GM12878 (cell line): ENCODE data around the gene GID8. TPM values are rescaled to one million over a fixed set of nuclear protein-coding genes. Genes with fewer than 3 reads are reported as not detected.

Source experiments
- ATAC-seq: fragments of 200-7000 bp; cut with Tn5 transposase; 3 replicates; pipeline ENCODE4 v1.9.1; 2020; ENCODE audit warnings: mild to moderate bottlenecking, moderate library complexity
- BruUV-seq: library from RNA; stranded (reverse); fragments of 400-500 nt; replicated peaks from 2 replicates; lab custom pipeline; 2021; lab: Mats Ljungman, UMichigan
- CTCF ChIA-PET: fragments of 300-600 bp; sonication (Branson Sonifier 250); formaldehyde crosslinking; extraction: SDS; loops from one replicate; lab custom pipeline; 2021; ENCODE audit warnings: inconsistent platforms; lab: Yijun Ruan, JAX
- POLR2A ChIA-PET: fragments of 350-600 bp; formaldehyde crosslinking; extraction: SDS; loops from one replicate; lab custom pipeline; 2021; ENCODE audit warnings: inconsistent platforms; lab: Charles Lee
- RAD21 ChIA-PET: fragments of 300-600 bp; sonication (Branson Sonifier 250); formaldehyde crosslinking; loops from one replicate; lab custom pipeline; 2023; ENCODE audit warnings: antibody characterized with exemption; ENCODE audit not compliant: unreplicated experiment; lab: Charles Lee
- SMC1A ChIA-PET: fragments of 300-600 bp; sonication (Branson Sonifier 250); formaldehyde crosslinking; loops from one replicate; lab custom pipeline; 2023; ENCODE audit not compliant: unreplicated experiment, uncharacterized antibody; lab: Charles Lee
- DNase-seq: peaks from one replicate; pipeline ENCODE4 v3.0.0-alpha.2; 2011; ENCODE audit warnings: low read depth, low spot score
- FAIRE-seq: peaks from 3 replicates; lab custom pipeline; 2011; peaks lifted over from hg19 to GRCh38; lab: Jason Lieb, UNC
- H2AFZ ChIP-seq: 2 replicates; pipeline ENCODE4 v1.6.0; 2011; ENCODE audit warnings: low read depth, low read length, control low read depth; ENCODE audit not compliant: control insufficient read depth
- H3K27ac ChIP-seq: 2 replicates; pipeline ENCODE4 v1.5.1; 2011; ENCODE audit warnings: control low read depth; ENCODE audit not compliant: control insufficient read depth, insufficient read depth
- H3K27me3 ChIP-seq, 2 experiments: replicated peaks in 1 of 2; 2 replicates each; pipeline versions ENCODE4 v1.6.0 to v1.6.1; 2011; ENCODE audit warnings: low read length in 1 of 2; ENCODE audit not compliant: control insufficient read depth in 2 of 2, insufficient read depth in 2 of 2
- H3K36me3 ChIP-seq, 2 experiments: 2 replicates each; pipeline ENCODE4 v1.5.1; 2011; ENCODE audit warnings: low read length in 1 of 2; ENCODE audit not compliant: control insufficient read depth in 2 of 2, insufficient read depth in 2 of 2
- H3K4me1 ChIP-seq: 2 replicates; pipeline ENCODE4 v1.6.1; 2011; ENCODE audit warnings: mild to moderate bottlenecking, low read length, moderate library complexity, mixed read lengths; ENCODE audit not compliant: control insufficient read depth, insufficient read depth
- H3K4me2 ChIP-seq: 2 replicates; pipeline ENCODE4 v1.6.0; 2011; ENCODE audit warnings: control low read depth; ENCODE audit not compliant: control insufficient read depth, insufficient read depth
- H3K4me3 ChIP-seq: fragments of 200-600 bp; sonication (generic); 2 replicates; pipeline ENCODE4 v1.5.1; 2016
- H3K79me2 ChIP-seq: 2 replicates; pipeline ENCODE4 v1.6.0; 2011; ENCODE audit warnings: low read length; ENCODE audit not compliant: control insufficient read depth, insufficient read depth
- H3K9ac ChIP-seq: 2 replicates; pipeline ENCODE4 v1.8.0; 2011; ENCODE audit warnings: low read length, control low read depth, mixed read lengths; ENCODE audit not compliant: control insufficient read depth, insufficient read depth
- H3K9me3 ChIP-seq: replicated peaks from 3 replicates; pipeline ENCODE4 v1.5.1; 2011; ENCODE audit warnings: mild to moderate bottlenecking, low read length; ENCODE audit not compliant: control insufficient read depth, insufficient read depth
- H4K20me1 ChIP-seq: 2 replicates; pipeline ENCODE4 v1.6.0; 2011; ENCODE audit not compliant: control insufficient read depth, insufficient read depth
- ASH2L ChIP-seq: fragments of 300-600, 200-600 bp; sonication (generic); IDR thresholded peaks from 2 replicates; pipeline ENCODE4 v1.6.1; 2017; ENCODE audit warnings: low read depth, mild to moderate bottlenecking, borderline replicate concordance
- HDAC2 ChIP-seq: fragments of 200-600 bp; sonication (generic); IDR thresholded peaks from 2 replicates; pipeline ENCODE4 v1.6.1; 2017
- HDAC6 ChIP-seq: fragments of 200-600 bp; sonication (generic); IDR thresholded peaks from one replicate; pipeline ENCODE4 v1.8.0; 2017; ENCODE audit warnings: antibody characterized with exemption; ENCODE audit not compliant: unreplicated experiment
- IKZF1 ChIP-seq: fragments of 450-650 bp; conservative IDR thresholded peaks from 2 replicates; pipeline ENCODE4 v1.6.1; 2017; ENCODE audit warnings: antibody characterized with exemption, mild to moderate bottlenecking
- IKZF2 ChIP-seq, 2 experiments: fragments of 450-650 bp; IDR thresholded peaks; 2 replicates each; pipeline ENCODE4 v1.6.1; 2017; ENCODE audit warnings: mild to moderate bottlenecking in 2 of 2, moderate library complexity in 2 of 2
- MEF2A ChIP-seq: IDR thresholded peaks from 2 replicates; pipeline ENCODE4 v1.6.1; 2011; ENCODE audit warnings: low read depth, mild to moderate bottlenecking, low read length, moderate library complexity; ENCODE audit not compliant: insufficient read depth
- MEF2B ChIP-seq: fragments of 450-650 bp; IDR thresholded peaks from 2 replicates; pipeline ENCODE4 v1.6.1; 2018; ENCODE audit warnings: mild to moderate bottlenecking, moderate library complexity; ENCODE audit not compliant: partially characterized antibody, poor library complexity, severe bottlenecking
- MTA2 ChIP-seq: fragments of 450-650 bp; IDR thresholded peaks from 2 replicates; pipeline ENCODE4 v1.6.1; 2016; ENCODE audit warnings: low read depth, mild to moderate bottlenecking, moderate library complexity
- POLR2A ChIP-seq: IDR thresholded peaks from 2 replicates; pipeline ENCODE4 v1.6.1; 2011; ENCODE audit warnings: low read depth, mild to moderate bottlenecking, low read length
- SPI1 ChIP-seq: IDR thresholded peaks from 2 replicates; pipeline ENCODE4 v1.6.1; 2011; ENCODE audit warnings: low read depth, mild to moderate bottlenecking, low read length, moderate library complexity, borderline replicate concordance; ENCODE audit not compliant: insufficient read depth
- TAF1 ChIP-seq: IDR thresholded peaks from 2 replicates; pipeline ENCODE4 v1.6.1; 2011; ENCODE audit warnings: mild to moderate bottlenecking, low read depth, low read length, borderline replicate concordance
- WRNIP1 ChIP-seq: IDR thresholded peaks from 2 replicates; pipeline ENCODE4 v1.6.1; 2011; ENCODE audit warnings: low read depth, low read length, improper control_type of control experiment, borderline replicate concordance
- ZNF217 ChIP-seq: fragments of 450-650 bp; IDR thresholded peaks from 2 replicates; pipeline ENCODE4 v1.6.1; 2017; ENCODE audit warnings: antibody characterized with exemption, mild to moderate bottlenecking
- ZNF687 ChIP-seq: fragments of 450-650 bp; IDR thresholded peaks from 2 replicates; pipeline ENCODE4 v1.6.1; 2017; ENCODE audit warnings: mild to moderate bottlenecking, moderate library complexity
- WGBS: methylation state at CpG from one replicate; pipeline ENCODE4 v1.1.6; 2016; ENCODE audit warnings: low lambda C conversion rate; ENCODE audit not compliant: insufficient replicate concordance, insufficient coverage; ENCODE audit errors: missing lambda C conversion rate; 5-methylcytosine and 5-hydroxymethylcytosine counted together
- in situ Hi-C: fragments of 300-500 bp; cut with MboI; formaldehyde crosslinking; loops from 9 replicates; pipeline ENCODE4 v1.14.3; 2018; ENCODE audit warnings: mixed read lengths
- intact Hi-C: fragments of 100-400 bp; cut with micrococcal nuclease; formaldehyde crosslinking; loops from one replicate; pipeline ENCODE4 v1.14.2; 2022; ENCODE audit not compliant: unreplicated experiment
- polyA plus RNA-seq, 11 experiments: library from polyadenylated mRNA; depleted of rRNA in 4 of 11; unstranded in 6 of 11; stranded (reverse) in 5 of 11; fragments of >200 nt; fragmentation: Nextera tagmentation in 4 of 11; fragmentation: Illumina TruSeq in 1 of 11; extraction: Ambion mirVana in 4 of 11; extraction: Trizol in 1 of 11; gene quantifications; 1 replicate in 1 of 11; 2 replicates in 10 of 11; pipeline versions ENCODE4 v1.2.1 to v1.2.3, GENCODE V29; 2011 to 2016; ENCODE audit warnings: inconsistent platforms in 2 of 11, missing spikeins in 2 of 11, low read depth in 1 of 11
- total RNA-seq, 4 experiments: library from RNA; depleted of rRNA in 3 of 4; stranded (reverse); fragments of >200 nt in 3 of 4; fragmentation: Illumina TruSeq in 1 of 4; extraction: Trizol in 1 of 4; gene quantifications; 2 replicates each; pipeline versions ENCODE4 v1.2.1 to v1.2.3, GENCODE V29; 2013 to 2021

GID8 gene
- total and polyA plus RNA-seq, 10 of the 15 experiments (the other 5 are each of a cell fraction or from before 2014, with no cell fraction given), result 12.0 to 33.8 (median 22.2) TPM

DNA sequence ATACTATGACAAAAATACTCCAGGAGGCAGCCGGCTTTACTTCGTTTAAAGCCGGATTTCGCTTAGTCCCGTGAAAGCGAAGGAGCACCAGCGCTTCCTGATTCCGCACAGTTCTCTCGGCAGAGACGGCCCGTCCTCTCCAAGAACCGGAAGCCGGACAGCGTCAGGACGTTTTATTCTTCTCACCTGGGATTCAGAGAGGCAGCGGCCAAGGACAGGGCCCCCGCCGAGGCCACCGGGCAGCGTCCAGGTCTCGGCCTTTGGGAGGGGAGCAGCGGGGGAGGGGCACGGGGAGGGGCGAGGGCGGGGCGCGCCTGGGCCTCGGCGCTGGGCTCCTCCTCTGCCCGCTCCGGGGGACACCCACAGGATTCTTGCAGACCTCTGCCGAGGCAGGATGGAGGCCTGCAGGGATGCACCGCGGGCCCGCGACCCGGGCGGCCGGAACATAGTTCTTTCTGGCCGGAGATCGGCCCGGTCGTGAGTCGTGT lies 8.9 kb upstream of the GID8 start:
- H3K27me3 ChIP-seq, result no peaks in the 10 kb centered on the region
- no TSS peak for BruUV-seq
- ATAC-seq, result peak; percentile 64
- peak overlapping the region; percentile 73 for H3K4me3 ChIP-seq
- H3K79me2 ChIP-seq, result peaks cover 97% of the 10 kb centered on the region
- no peak for DNase-seq
- SMC1A ChIA-PET, result interaction anchor here (1.2 kb wide), 1 partner anchor 82 kb away, joined by 3 read pairs; no protein-coding TSS in a partner anchor
- TF ChIP-seq ZNF217, result no peak
- TF ChIP-seq POLR2A, result peak; percentile 51
- TF ChIP-seq MTA2, result no peak
- TF ChIP-seq IKZF2 (IDR thresholded peaks at IDR 0.05), result 0 out of 4 replicates have a peak, but pooled peaks of 1 of the 2 experiments have one; percentile 16
- peak; percentile 18; the same call in 1 of the 2 replicates for TF ChIP-seq SPI1
- peak; percentile 15; the same call in 1 of the 2 replicates for TF ChIP-seq IKZF1
- no peak for TF ChIP-seq MEF2A
- no peak for TF ChIP-seq ASH2L
- RAD21 ChIA-PET, result no interaction called here
- H4K20me1 ChIP-seq, result 0 out of 2 replicates have a peak, but pooled peaks cover 8% of the 10 kb centered on the region
- under 1% methylated on average over 29 of the region's 44 CpGs for WGBS
- no peaks in the 10 kb centered on the region for H3K9me3 ChIP-seq
- in situ Hi-C loops (no loop called here), intact Hi-C loops (no loop called here)
- CTCF ChIA-PET, result no interaction called here
- no peak for FAIRE-seq
- no peak overlapping the region; the same call in 1 of the 2 replicates for H2AFZ ChIP-seq
- POLR2A ChIA-PET, result interaction anchor here (2.5 to 5.4 kb wide), 2 partner anchors 8 to 25 kb away, joined by 16 to 59 read pairs; partner anchors contain the start of gene GID8
- peak overlapping the region; percentile 76 for H3K9ac ChIP-seq
- peak overlapping the region; percentile 68 for H3K4me2 ChIP-seq
- H3K27ac ChIP-seq, result peak overlapping the region; percentile 59
- no peaks in the 10 kb centered on the region; a peak in 2 of 4 replicates for H3K36me3 ChIP-seq
- H3K4me1 ChIP-seq, result peaks cover 8% of the 10 kb centered on the region

GRCh38 chr20:62931464-62931863 lies 6.5 kb upstream of the GID8 start:
- H2AFZ ChIP-seq, result no peak overlapping the region
- intact Hi-C loops, result no loop called here
- SMC1A ChIA-PET, result no interaction called here
- H3K27ac ChIP-seq, result no peak overlapping the region
- RAD21 ChIA-PET, result no interaction called here
- POLR2A ChIA-PET, result interaction anchor here (1.3 to 1.5 kb wide), 2 partner anchors 13 to 23 kb away, joined by 5 to 7 read pairs; no protein-coding TSS in a partner anchor
- no peaks in the 10 kb centered on the region; a peak in 2 of 4 replicates for H3K36me3 ChIP-seq
- WGBS, result 79% methylated on average over 9 of the region's 9 CpGs
- H4K20me1 ChIP-seq, result no peaks in the 10 kb centered on the region
- ATAC-seq (no peak), DNase-seq (no peak), FAIRE-seq (no peak)
- H3K9ac ChIP-seq, result no peak overlapping the region
- H3K4me3 ChIP-seq, result no peak overlapping the region
- BruUV-seq, result no TSS peak
- H3K4me1 ChIP-seq, result peaks cover 5% of the 10 kb centered on the region
- H3K4me2 ChIP-seq, result no peak overlapping the region
- peaks cover 97% of the 10 kb centered on the region for H3K79me2 ChIP-seq
- no peaks in the 10 kb centered on the region for H3K9me3 ChIP-seq
- no peaks in the 10 kb centered on the region for H3K27me3 ChIP-seq
- CTCF ChIA-PET, result no interaction called here
- in situ Hi-C loops, result no loop called here
- no peak for TF ChIP-seq ZNF687
- TF ChIP-seq WRNIP1, result no peak
- no peak for TF ChIP-seq HDAC6
- TF ChIP-seq HDAC2, result no peak
- TF ChIP-seq TAF1, result no peak
- no peak for TF ChIP-seq MEF2B
